GM18498 (cell line): ENCODE results near the gene SLF2.
"Not testable (repeated sequence)": the region's sequence is repeated elsewhere in the genome, so short reads cannot be mapped to it uniquely, and the experiment has no call there.

ENCODE experiments used
- ATAC-seq: cut with Tn5 transposase; IDR thresholded peaks from one replicate; pipeline ENCODE4 v1.9.1; 2021; ENCODE audit warnings: mild to moderate bottlenecking, moderate library complexity; ENCODE audit not compliant: unreplicated experiment

Gene SLF2

DNA sequence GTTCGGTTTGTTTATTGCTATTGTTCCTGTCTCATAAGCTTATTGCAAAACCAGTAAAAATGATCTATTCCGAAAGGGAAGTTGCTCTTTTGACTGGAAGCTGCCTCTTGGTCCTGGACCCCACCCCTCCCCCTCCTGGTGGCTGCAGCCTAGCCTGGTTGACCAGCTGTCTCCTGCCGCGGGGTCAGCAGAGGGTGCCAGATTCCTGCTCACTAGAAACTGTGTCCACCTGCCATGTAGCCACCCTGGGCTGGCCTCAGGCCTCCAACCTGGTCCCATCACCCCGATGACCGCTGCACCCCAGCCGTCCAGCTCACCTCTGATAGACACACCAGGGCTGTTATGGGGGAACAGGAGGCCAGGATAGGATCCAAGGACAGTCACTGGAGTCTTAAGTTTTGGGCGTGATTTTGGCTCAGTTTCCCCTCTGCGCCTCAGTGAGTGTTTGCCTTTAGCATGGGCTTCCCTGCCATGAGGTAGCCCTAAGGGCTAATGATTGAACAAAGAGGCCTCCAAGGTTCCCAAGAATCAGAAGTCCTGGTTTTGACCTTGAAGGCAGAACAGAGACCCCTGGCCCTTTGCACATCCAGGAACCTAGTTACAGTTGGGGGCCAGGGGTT, 32.9 kb upstream of the SLF2 start:
- ATAC-seq: no peak

DNA sequence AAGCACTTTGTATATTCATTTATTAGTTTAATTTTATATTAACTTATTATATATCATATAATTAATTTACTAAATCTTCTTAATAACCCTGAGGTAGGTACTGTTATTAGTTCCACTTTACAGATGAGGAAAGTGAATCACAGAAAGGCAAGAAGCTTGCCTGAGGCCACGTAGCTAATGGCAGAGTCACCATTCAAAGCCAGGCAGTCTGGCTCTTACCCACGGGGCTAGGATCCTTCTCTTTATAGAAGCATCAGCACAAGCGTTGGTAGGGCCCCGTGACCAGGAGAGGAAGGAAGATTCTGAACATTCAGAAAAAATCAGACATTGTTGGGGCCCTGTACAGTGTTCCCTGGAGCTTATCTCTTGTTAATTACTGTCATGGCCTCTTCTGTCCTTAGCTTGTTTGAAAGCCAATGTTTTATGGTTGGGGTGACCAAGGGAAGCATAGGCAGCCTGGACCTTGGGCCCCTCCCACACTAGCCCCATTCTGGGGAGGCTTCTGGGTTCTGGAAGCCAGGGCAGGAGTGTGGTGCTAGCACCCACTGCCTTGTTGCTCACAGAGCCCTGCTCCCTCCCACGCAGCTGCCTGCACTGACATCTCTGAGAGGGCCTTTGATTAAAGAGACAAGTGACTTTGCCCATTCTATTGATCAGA, 31.1 kb upstream of the SLF2 start:
- ATAC-seq: no peak

DNA sequence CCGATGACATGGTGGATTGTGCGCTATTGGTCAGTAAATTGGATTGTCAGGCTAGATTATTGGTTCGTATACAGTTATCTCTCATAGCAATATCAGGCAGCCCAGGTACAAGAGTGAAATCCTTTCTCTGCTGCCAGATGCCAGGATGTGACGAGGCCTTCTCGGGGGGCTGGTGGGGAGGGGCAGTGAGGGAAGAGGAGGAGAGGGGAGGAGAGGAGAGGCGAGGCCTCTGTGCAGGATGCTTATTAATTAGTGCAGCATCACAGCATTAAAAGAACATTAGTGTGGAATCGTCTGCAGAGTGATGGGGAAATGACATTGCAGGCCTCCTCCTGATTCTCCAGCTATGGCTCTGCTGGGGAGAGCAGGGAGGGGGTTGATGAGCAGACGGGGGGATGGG, 30.5 kb upstream of the SLF2 start:
- ATAC-seq: no peak

DNA sequence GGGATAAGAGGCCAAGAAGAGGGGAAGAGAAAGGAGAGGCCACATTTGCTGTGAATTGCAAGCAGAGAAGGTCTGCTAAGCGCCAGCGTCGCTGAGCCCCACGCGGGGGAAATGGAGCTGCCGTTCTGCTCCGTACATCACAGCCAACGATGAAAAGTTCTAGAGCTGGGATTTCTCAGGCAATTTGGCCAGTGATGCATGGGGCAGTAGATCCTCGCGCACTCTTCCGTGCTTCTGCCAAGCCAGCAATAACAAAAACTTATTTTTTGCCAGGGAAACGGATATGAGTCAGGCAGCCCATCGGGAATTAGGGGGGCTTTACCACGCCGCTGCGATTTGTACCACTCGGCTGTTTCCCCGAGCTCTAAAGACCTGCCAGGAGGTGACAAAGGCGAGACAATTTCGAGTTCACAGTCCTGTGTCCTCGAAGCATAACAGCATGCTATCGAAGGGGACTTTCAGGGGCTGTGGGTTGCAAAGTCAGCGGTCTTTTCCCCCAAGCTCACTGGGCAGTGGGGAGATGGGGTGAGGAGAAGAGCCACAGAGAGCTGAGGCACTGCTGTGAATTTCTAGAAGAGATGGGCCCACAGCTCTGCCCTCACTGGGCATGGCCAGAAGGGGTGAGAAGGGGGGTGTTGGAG, 30.0 kb upstream of the SLF2 start:
- no peak for ATAC-seq

DNA sequence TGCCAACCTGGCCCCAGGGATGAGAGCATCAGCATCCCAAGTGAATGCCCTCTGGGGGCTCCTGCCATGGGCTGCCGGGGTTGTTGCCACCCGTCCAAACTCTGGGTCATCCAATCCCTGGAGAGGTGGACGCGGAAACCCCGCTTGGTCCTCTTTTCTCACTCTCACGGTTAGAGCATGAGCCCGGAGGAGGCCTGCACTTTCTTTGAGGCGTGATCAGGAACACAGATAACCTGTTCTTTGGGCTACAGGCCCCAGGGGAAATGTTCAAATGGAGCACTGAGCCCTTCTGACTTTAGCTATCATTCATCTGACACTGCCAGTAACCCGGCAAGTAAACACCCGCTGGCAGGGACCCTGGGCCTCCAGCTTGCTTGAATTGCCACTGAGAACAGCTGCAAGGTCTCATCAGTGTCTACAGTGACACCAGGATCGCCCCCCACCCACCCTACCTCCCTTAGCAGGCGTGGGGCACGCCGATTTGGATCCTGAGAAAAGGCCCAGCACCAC, 29.4 kb upstream of the SLF2 start:
- no peak for ATAC-seq

DNA sequence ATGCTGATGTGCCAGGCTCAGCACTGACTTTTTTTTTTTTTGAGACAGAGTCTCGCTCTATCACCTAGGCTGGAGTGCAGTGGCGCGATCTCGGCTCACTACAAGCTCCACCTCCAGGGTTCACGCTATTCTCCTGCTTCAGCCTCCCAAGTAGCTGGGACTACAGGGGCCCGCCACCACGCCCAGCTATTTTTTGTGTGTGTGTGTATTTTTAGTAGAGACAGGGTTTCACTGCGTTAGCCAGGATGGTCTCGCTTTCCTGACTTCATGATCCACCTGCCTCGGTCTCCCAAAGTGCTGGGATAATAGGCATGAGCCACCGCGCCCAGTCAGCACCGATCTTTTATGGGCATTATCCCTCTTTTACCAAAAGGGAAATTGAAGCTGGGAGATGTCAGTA, 27.2 kb upstream of the SLF2 start:
- not testable (repeated sequence) for ATAC-seq

DNA sequence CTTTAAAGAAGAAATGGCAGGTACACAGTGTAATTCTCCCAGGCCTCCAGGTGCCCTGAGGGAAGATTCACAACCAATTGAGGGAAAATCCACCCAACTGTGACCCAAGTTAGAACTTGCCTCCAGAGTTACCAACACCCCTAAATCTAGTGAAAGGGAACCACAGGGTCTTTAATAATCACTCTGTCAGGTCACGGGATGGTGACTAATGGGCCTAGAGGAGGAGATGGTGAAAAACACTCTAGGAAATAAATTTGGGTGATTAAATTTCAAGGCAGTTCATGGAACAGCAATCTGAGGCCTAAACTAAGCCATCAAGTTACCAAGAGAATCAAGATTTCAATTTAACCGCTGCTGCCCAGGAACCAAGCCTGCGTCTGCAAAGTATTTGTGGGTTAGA, 26.7 kb upstream of the SLF2 start:
- no peak for ATAC-seq

DNA sequence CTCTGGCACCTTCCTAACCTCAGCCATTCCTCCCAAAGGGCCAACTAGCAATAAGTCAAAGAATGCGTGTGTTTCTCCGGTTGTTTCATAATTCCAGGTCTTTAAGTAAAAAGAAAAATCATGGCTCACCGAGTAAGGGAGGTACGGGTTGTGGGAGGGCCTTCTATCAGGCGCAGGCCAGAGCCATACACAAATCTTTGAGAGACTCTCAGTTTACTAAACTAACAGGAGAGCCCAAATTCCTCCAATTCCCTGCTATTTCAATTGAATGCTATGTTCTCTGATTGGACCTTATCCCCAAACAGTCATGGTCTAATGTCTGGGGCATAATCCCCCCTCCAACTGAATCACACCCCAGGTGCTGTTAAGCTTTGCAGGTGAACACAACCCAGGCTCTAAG, 26.2 kb upstream of the SLF2 start:
- ATAC-seq: no peak

DNA sequence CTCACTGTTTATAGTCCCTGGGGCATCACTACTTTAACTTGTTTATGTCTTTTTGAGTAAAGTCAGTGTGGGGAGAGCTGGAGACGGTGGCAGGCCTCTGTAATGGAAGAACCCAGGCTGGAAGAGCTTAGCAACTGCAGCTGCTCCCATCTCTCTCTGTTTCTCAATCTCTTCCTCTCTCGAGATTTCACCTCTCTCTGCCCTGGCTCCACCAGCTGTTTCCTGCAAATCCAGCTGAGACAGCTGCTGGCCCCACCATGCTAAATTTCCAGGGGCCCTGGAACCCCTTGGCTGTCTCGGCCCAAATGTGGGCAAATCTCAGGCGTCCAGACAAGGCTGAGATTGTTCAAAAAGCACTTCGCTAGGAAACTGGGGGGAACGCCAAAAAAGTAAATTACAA, 25.8 kb upstream of the SLF2 start:
- ATAC-seq: no peak

DNA sequence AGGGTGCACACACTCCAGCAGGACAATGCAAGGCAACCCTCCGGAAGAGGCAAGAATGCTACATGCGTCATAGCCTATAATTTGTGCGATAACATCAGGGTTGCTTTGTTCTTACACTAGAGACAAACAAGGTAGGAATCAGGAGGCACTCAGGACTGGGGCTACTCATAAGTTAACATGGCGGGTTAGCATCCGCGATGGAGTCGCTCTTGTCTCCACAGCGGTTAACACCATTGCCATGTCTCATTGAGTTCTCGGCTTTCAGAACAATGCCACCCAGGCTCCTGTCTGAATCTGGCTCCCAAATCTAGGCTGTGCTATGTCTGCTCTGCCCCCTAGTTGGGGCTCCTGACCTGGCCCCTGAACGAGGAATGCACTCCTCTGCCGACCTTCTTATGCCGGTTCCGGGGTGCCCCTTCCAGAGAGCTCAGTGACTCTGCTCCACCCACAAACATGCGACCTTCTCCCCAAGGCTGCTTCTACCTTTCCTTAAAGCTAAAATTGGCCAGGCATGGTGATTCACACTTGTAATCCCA, 24.9 kb upstream of the SLF2 start:
- ATAC-seq: no peak

DNA sequence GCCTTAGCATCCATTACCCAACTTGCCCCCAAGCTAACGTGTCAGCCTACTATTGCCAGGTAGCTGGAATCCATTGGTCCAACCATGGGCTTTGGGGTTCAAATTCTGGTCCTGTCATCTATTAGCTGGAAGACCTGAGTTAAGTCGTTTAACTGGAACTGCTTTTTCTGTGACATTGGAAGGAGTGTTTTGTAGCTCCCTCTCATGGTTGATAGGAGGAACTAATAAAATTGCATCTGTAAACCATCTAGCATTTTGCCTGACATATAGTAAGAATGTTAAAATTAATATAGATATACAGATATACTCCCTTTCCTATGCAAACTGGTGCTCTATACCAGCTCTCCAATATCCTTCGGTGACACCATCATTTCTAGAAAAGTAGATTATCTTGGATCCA, 23.8 kb upstream of the SLF2 start:
- no peak for ATAC-seq

DNA sequence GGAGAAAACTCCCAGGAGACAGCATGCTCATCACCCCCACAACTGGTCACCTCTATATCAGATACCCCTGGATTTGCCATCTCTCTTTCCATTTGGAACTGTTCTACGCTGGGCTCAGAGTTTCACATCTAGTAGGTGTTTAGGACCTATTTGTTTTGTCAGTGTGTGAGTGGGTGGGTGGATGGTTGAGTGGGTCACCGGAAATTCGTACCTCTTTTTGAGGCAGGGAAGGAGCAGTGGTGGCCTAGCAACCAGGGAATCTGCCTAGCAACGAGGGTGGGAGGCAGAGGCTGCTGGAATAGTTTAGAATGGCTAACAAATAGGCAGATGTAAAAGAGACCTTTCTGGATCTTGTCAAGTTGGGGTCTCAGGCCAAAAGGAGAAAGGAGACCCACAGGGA, 23.2 kb upstream of the SLF2 start:
- ATAC-seq: no peak

DNA sequence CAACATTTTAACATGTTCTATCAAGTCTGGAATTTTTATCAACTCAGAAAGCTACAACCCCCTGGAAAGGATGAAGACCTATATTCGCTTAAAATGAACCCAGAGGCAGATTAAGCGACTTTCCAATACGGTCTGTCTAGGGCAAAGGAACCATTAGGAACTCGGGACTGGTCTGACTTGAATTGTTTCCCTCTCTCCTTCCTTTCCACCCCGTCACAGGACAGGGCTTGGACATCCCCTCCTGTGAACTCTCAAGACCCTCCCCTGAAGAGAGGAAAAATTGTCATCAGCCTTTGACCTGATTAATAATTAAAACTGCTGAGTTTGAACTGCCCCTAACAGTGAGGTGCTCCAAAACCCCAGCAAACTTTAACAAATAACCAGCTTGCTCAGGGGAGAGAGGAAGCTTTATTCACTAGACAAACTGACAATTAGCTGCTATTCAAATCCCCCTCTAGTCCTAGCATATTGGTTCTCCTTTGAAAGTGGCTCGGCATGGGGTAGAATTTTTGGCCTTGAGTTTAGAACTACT, 22.6 kb upstream of the SLF2 start:
- ATAC-seq: no peak

DNA sequence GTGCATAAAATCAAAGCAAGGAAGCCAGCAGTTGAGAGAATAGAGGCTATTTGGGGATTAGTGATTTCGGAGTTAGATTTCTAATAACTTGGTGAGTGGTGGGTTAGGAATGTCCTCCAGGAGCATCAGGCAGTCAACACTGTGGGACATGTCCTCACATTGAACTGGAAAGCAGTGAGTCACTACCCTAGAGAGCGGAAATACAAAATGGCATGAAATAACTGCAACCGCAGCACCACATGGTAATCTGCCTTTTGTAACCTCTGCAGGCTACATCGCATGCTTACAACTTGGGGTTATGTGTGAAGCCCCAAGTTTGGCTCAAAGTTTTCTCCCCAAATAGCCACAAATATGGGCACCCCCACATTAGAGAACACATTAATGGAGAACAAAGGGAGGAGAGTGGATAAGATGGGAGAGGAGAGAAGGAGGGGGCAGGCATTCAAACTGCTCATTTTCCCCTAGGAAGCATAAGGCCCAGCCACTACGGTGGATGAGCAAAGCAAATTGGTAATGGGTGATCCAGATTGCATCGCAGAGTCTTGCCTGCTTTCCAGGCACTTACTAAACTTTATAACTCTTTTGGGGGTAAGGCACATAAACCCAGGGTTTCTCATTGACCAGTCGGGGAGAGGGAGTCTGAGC, 22.0 kb upstream of the SLF2 start:
- ATAC-seq: no peak

DNA sequence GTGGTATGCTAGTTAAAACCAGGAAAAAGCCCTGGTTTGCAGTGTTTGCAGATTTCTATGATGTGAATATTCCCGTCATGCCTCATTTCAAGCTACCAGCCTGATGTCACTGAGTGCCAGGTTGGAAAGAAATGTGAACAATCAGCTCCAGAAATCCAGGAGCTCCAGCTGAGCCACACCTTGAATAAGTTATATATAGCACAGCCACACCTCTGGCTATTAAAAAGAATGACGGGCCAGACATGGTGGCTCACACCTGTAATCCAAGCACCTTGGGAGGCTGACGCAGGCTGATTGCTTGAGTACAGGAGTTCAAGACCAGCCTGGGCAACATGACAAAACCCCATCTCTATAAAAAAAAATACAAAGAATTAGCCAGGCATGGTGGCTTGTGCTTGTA, 18.7 kb upstream of the SLF2 start:
- ATAC-seq: no peak

DNA sequence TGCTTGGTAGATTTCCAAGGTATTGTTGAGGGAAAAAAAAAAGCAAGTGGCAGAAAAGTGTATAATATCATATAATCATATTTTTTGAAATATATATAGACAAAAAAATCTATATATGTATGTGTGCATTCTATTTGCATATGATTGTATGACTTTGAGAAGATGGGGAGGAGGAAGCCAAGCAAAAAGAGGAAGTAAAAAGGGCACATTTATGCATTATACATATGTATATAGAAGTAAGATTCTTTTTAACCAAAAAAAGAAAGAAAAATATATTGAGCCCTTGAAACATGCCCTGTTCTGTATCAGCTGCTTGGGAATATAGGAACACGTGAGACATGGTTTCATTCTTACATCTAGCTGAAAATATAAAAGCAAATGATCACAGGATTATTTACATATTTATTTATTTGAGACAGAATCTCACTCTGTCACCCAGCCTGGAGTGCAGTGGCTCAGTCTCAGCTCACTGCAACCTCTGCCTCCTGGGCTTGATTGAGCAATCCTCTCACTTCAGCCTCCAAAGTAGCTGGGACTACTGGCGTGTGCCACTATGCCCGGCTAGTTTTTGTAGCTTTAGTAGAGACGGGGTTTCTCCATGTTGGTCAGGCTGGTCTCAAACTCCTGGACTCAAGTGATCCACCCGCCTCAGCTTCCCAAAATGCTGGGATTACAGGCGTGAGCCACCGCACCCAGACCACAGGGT, 18.0 kb upstream of the SLF2 start:
- ATAC-seq: no peak

DNA sequence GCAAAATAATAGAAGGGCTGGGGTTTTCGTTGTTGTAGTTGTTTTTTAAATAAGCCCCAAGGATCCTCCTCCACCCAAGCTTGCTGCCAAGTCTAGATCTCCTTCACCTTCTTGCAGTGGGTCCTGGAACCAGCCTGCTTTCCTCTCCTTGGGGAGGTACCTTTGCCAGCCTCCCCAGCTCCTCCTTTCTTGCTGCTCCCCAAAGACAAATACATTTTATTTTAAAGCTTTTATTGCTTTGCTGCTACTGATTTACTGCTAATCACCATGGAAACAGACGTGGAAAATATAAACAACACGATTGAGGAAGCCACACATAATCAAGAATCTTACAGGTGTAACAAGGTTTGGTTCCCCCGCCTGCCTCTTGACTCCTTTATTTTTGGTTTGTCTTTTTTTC, 17.4 kb upstream of the SLF2 start:
- ATAC-seq: no peak

DNA sequence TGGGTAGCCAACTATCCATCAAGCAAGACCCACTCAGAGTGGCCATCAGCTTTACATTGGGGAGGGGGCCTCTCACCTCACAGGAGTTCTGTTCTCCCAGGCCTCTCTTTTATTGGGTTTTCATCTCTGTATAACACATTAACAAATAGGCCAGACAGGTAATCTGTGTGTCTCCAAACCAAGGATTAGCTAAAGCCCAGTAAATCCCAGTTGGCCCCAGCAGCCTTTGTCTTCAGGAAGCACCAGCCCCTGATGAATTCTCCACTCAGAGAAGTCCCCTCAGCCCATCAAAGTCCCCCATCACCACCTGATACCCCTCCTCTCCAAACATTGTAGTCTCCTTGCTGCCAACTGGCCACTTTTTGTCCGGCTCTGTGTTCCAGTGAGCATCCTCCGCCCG, 16.9 kb upstream of the SLF2 start:
- ATAC-seq: no peak

DNA sequence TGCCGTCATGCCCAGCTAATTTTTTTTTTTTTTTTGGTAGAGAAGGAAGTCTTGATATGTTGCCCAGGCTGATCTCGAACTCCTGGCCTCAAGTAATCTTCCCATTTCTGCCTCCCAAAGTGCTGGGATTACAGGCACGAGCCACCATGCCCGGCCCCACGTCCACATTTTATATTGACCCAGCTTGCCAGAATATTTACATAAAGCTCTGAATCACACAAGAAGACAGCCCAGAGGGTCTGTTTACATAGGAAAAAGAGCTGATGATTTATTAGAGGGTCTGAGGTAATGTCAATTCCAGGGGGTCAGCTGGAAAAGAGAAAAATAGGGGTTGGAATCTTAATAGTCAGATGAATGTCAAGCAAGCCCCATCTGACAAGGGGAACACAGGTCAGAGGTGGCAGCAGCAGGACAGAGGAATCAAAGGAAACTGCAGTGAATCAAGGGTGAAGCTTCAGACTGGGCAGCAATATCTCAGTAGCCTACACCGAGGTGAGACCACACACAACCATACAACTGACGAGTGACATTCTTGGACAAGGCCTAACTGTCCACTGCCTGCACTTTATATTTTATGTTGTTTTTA, 15.8 kb upstream of the SLF2 start:
- no peak for ATAC-seq

DNA sequence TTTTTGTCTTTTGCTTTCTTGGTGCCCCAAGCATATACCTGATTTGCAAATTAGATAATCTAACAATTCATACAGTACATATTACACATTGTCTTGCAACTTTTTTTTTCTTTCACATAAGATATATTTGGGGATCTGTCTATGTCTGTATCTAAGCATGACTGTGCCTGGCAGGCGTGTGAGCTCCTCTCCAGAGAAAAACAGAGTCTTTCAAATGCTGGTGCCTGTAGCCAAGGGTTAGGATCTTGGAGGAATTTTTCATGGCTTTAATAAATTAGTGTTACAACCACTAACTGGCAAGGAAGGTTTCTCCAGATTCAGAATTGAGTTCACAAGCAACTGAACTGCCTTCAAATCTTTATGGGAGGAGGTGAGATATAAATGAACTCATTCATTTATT, 14.8 kb upstream of the SLF2 start:
- ATAC-seq: no peak
